DOHH2 (cell line): Measurements from ENCODE around the gene CNOT4.

Experiments used
- EZH2phosphoT487 ChIP-seq: fragments of 200-600 bp; sonication (generic); IDR thresholded peaks from 2 replicates; pipeline ENCODE4 v1.6.1; 2017; ENCODE audit warnings: borderline replicate concordance, mild to moderate bottlenecking, antibody characterized with exemption, low read length, moderate library complexity, mixed read lengths
- TF ChIP-seq, protein P1 (sequence below): fragments of 200-600 bp; sonication (generic); IDR thresholded peaks from one replicate; pipeline ENCODE4 v1.5.1; 2014; ENCODE audit warnings: antibody characterized with exemption, mild to moderate bottlenecking, low read depth, low read length; ENCODE audit not compliant: poor library complexity, severe bottlenecking

GRCh38 chr7:135459951-135460567, 49.8 kb downstream of the CNOT4 start:
- TF ChIP-seq, protein P1, sequence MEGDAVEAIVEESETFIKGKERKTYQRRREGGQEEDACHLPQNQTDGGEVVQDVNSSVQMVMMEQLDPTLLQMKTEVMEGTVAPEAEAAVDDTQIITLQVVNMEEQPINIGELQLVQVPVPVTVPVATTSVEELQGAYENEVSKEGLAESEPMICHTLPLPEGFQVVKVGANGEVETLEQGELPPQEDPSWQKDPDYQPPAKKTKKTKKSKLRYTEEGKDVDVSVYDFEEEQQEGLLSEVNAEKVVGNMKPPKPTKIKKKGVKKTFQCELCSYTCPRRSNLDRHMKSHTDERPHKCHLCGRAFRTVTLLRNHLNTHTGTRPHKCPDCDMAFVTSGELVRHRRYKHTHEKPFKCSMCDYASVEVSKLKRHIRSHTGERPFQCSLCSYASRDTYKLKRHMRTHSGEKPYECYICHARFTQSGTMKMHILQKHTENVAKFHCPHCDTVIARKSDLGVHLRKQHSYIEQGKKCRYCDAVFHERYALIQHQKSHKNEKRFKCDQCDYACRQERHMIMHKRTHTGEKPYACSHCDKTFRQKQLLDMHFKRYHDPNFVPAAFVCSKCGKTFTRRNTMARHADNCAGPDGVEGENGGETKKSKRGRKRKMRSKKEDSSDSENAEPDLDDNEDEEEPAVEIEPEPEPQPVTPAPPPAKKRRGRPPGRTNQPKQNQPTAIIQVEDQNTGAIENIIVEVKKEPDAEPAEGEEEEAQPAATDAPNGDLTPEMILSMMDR, result no peak
- no peak for TF ChIP-seq EZH2phosphoT487
